HEK293 (cell line): Measurements from ENCODE around the gene SPATA1.

Experiments used
- CTCF ChIA-PET: fragments of 350-600 bp; formaldehyde crosslinking; extraction: SDS; loops from one replicate; lab custom pipeline; 2021; ENCODE audit warnings: antibody characterized with exemption; lab: Yijun Ruan, JAX
- POLR2A ChIA-PET: fragments of 300-600 bp; formaldehyde crosslinking; extraction: SDS; loops from one replicate; lab custom pipeline; 2020; ENCODE audit warnings: antibody characterized with exemption, inconsistent platforms; lab: Yijun Ruan, JAX
- H3K27ac ChIP-seq: fragments of 200-500 bp; sonication (Bioruptor generic); 2 replicates; pipeline ENCODE4 v1.5.1; 2014; ENCODE audit warnings: low read depth, low read length, control low read depth, inconsistent platforms; ENCODE audit errors: extremely low read depth
- H3K36me3 ChIP-seq, 2 experiments: fragments of 200-500 bp in 1 of 2; sonication (Bioruptor generic) in 1 of 2; 1 replicate in 1 of 2; 2 replicates in 1 of 2; pipeline ENCODE4 v1.5.1; 2014 to 2017; ENCODE audit warnings: inconsistent platforms in 2 of 2, low read length in 2 of 2; ENCODE audit not compliant: control insufficient read depth in 2 of 2, insufficient read depth in 1 of 2
- H3K4me1 ChIP-seq: fragments of 200-500 bp; sonication (Bioruptor generic); 2 replicates; pipeline ENCODE4 v1.5.1; 2014; ENCODE audit warnings: mild to moderate bottlenecking, low read length, inconsistent platforms; ENCODE audit not compliant: control insufficient read depth, insufficient read depth
- H3K4me3 ChIP-seq: 2 replicates; pipeline ENCODE4 v1.5.1; 2011; ENCODE audit warnings: low read depth, mild to moderate bottlenecking, control low read depth, low read length, moderate library complexity
- H3K9me3 ChIP-seq: fragments of 200-500 bp; sonication (Bioruptor generic); 2 replicates; pipeline ENCODE4 v1.5.1; 2014; ENCODE audit warnings: low read depth, low read length, inconsistent platforms; ENCODE audit not compliant: control insufficient read depth, insufficient read depth
- GFI1B ChIP-seq: fragments of 450-650 bp; formaldehyde crosslinking; IDR thresholded peaks from 2 replicates; pipeline ENCODE4 v1.5.1; 2016; ENCODE audit warnings: missing biosample characterization, missing genetic modification characterization
- KLF16 ChIP-seq: fragments of 450-650 bp; formaldehyde crosslinking; IDR thresholded peaks from 2 replicates; pipeline ENCODE4 v1.5.1; 2017; ENCODE audit warnings: missing biosample characterization, missing genetic modification characterization
- TRIM28 ChIP-seq: IDR thresholded peaks from 2 replicates; pipeline ENCODE4 v1.6.1; 2011; ENCODE audit warnings: low read length, control low read depth, borderline replicate concordance
- WT1 ChIP-seq: fragments of 450-650 bp; formaldehyde crosslinking; IDR thresholded peaks from 2 replicates; pipeline ENCODE4 v1.5.1; 2016; ENCODE audit warnings: missing biosample characterization, missing genetic modification characterization
- ZIC2 ChIP-seq: fragments of 450-650 bp; formaldehyde crosslinking; IDR thresholded peaks from 2 replicates; pipeline ENCODE4 v1.5.1; 2016; ENCODE audit warnings: missing biosample characterization, missing genetic modification characterization
- ZNF121 ChIP-seq: fragments of 450-650 bp; formaldehyde crosslinking; IDR thresholded peaks from 2 replicates; pipeline ENCODE4 v1.5.1; 2016; ENCODE audit warnings: missing biosample characterization, missing genetic modification characterization
- ZNF266 ChIP-seq: fragments of 450-650 bp; formaldehyde crosslinking; IDR thresholded peaks from 2 replicates; pipeline ENCODE4 v1.5.1; 2016; ENCODE audit warnings: missing biosample characterization, missing genetic modification characterization, low read depth
- ZNF350 ChIP-seq: fragments of 450-650 bp; formaldehyde crosslinking; IDR thresholded peaks from 2 replicates; pipeline ENCODE4 v1.5.0; 2017; ENCODE audit warnings: missing biosample characterization, mild to moderate bottlenecking, missing genetic modification characterization
- ZNF658 ChIP-seq: fragments of 450-650 bp; formaldehyde crosslinking; IDR thresholded peaks from 2 replicates; pipeline ENCODE4; 2016; ENCODE audit warnings: missing biosample characterization, missing genetic modification characterization
- ZNF785 ChIP-seq: fragments of 450-650 bp; formaldehyde crosslinking; IDR thresholded peaks from 2 replicates; pipeline ENCODE4 v1.5.1; 2016; ENCODE audit warnings: missing biosample characterization, missing genetic modification characterization

Gene SPATA1

GRCh38 chr1:84615790-84616189 lies 109.6 kb downstream of the SPATA1 start:
- TF ChIP-seq ZIC2 (no peak), ZNF121 (tag by site-specific recombination) (no peak), ZNF266 (tag by site-specific recombination) (no peak), TRIM28 (no peak), ZNF658 (tag by site-specific recombination) (no peak), WT1 (tag by site-specific recombination) (no peak), ZNF785 (tag by site-specific recombination) (no peak), ZNF350 (tag by site-specific recombination) (no peak), KLF16 (tag by site-specific recombination) (no peak), GFI1B (no peak)
- Histone ChIP-seq H3K9me3 (no peaks in the 10 kb centered on the region), H3K36me3 (peaks cover 0 to 15% of the 10 kb centered on the region in 2 experiments; a peak in 1 of 3 replicates), H3K4me3 (no peak overlapping the region), H3K4me1 (peaks cover 2% of the 10 kb centered on the region; the same call in 1 of the 2 replicates), H3K27ac (no peak overlapping the region)
- ChIA-PET CTCF (no interaction called here), POLR2A (no interaction called here)
